ENCODE data around the gene DIABLO.
"Not testable (repeated sequence)": the region's sequence is repeated elsewhere in the genome, so short reads cannot be mapped to it uniquely, and the experiment has no call there.

The DIABLO gene

GRCh38 chr12:122189626-122190475, 36.0 kb downstream of the DIABLO start:
- DNase-seq (ENCODE audit: low spot score): no peak

DNA sequence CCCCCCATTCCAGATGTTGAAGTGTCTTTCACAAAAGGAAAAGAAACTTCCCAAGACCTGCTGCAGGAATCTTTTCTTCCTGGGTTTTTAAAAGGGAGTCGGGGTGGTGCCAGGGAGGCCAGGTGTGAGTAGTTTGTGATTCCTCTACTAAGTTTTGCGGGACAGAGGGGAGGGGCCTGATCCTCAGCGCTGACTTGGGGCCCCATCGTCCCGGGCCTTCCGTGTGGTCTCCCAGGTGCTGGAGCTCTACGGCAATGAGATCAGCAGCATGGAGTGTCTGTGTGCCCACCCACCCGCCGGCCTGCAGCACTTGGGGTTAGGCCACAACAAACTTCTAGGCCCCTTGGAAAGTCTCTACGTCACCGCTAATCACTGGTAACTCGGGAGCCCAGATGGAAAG, 38.4 kb downstream of the DIABLO start:
- DNase-seq (ENCODE audit: low spot score): no peak

DNA sequence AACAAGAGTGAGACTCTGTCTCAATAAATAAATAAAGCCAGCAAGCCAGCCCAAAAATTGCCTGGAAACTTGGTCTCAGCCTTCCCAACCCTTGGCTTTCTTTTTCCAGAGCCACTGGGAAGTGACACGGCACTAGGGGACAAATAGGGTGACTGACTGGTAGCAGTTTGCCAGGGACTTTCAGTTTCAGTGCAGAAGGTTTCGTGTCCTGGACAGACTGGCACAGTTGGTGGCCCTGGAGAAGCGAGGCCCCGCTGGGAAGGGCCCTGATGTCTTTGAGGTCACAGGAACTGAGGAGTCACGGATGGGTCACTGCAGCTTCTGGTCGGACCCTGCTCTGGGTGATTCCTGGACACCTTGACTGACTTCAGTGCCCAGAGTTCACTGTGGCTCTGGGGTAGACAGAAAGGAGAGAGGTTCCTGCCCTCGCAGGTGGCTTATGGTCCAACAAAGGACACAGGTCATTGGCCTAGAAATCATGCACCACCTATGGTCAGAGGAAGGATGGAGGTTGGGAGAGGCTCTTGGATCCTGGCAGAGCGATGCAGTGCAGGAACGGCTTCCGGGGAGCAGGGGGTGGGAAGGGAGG, 40.3 kb downstream of the DIABLO start:
- DNase-seq (ENCODE audit: low spot score): no peak

- DNase-seq (ENCODE audit: low spot score): no peak
Measured at GRCh38 chr12:122185079-122185478, 40.8 kb downstream of the DIABLO start.

DNA sequence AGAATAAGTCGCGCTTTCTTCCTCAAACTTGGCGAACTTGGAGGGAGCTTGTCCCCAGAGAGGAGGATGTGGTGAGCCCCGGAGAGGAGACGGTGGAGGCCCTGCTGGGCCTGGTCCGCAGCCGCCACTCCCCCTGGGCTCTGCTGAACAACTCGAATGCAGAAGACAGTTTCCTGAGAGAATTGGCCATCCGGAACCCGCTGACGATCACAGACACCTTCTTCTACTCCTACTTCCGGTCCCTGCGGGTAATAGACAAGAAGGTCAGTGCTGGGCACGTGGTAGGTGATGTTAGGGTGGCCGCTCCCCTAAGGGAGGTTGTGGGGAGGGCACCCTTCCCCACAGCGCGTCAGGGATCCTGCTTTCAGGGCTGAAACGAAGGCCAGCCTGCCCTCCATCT, 41.3 kb downstream of the DIABLO start:
- DNase-seq (ENCODE audit: low spot score): no peak

DNA sequence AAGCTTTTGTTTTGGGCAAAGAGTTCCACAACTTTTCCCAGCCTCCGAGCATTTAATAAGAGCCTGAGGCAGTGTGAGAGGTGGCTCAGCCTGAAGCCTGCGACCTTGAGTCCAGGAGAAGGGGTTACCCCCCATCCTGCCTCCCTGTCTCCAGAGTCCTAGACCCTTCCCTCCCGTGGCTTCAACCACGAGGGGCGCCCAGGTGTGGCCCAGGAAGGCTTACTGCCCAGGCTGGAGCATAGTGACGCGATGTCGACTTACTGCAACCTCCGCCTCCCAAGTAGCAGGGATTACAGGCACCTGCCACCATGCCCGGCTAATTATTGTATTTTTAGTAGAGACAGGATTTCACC, 42.3 kb downstream of the DIABLO start:
- DNase-seq (ENCODE audit: low spot score): no peak

DNA sequence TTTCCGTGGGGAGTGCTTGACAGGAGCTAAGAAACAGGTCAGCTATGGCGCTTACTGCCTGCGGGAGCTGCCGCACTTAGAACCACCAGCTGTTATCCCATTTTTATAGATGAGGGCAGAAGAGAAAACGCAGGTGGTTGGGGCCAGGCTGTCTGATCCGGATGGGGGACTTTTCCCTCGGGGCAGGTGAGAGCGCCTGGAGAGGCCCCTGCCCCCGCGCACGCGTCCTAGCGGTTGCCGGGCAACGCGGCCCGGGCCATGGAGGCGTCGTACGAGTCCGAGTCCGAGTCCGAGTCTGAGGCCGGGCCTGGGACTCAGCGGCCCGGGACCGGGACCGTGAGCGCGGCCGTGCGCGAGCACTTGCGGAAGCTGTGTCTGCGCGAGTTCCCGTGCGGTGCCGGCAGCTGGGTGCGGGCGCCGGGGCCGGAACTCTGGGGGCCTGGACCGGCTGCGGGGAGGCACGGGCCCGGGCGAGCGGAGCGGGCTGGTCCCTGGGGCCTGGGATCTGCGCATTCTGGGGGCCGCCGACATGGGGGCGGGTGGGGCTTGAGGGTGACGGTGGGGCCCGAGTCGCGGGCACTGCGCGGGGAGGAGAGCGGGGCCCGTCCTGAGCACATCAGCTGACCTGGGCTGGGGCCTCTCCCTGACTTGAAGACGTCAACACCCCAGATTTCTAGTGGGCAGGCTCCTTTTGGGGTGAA, 42.8 kb downstream of the DIABLO start, which contains the start of gene LRRC43:
TSS of gene LRRC43 (plus strand) at position 237 of the 701 bp plus-strand sequence. CDS start at position 259, 22 bp downstream.
- peak; percentile 17 for DNase-seq (ENCODE audit: low spot score)

DNA sequence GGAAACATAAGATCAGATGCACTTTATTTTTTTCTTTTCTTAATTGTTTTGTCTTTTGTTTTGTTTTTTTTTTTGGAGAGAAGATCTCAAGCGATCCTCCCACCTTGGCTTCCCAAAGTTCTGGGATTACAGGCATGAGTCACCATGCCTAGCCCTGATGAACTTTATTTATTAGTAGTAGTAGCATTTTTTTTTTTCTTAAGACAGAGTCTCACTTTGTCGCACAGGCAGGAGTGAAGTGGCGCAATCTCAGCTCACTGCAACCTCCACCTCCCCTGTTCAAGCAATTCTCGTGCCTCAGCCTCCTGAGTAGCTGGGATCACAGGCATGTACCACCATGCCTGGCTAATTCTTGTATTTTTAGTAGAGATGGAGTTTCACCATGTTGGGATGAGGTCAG, 49.4 kb downstream of the DIABLO start:
- DNase-seq (ENCODE audit: low spot score): not testable (repeated sequence)

DNA sequence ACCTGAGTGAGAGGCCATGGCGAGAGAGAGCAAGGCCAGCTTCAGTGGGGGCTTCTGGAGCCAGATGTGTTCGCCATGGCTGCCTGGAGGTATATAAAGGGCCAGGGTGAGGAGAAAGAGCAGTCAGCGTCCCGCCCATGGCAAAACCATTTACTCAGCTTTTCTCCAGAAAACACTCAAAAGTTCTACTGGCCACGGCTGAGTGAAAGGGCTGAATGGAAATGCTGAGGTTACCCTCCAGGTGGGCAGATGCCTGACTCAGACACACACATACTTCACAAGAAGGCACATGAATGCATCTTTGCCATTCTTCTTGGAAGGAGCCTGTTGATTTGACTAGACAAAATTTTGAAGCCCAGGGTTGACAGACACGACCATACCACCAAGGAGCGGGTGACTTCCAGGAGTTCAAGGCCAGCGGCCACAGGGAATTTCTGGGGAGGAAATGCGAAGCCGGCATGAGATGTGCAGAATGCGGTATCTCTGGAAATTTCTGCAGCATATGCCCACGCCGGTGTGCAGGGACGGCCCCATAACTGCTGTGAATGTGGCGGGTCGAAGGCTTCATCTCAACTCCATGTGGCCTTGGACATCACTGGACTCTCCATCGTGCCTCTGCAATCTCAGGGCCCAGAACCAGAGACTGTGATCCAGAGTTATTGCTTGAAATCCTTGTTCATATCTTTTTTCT, 51.6 kb downstream of the DIABLO start, which contains the start of gene IL31:
TSS of gene IL31 (minus strand) at position 67 of the 691 bp plus-strand sequence. CDS start at position 18, 49 bp downstream.
- no peak for DNase-seq (ENCODE audit: low spot score)

GRCh38 chr12:122172262-122172939, 53.5 kb downstream of the DIABLO start:
- DNase-seq (ENCODE audit: low spot score): no peak

- DNase-seq (ENCODE audit: low spot score): no peak
Measured at GRCh38 chr12:122171399-122171798, 54.5 kb downstream of the DIABLO start.

GRCh38 chr12:122168492-122168891, 57.4 kb downstream of the DIABLO start:
- DNase-seq (ENCODE audit: low spot score): no peak

DNA sequence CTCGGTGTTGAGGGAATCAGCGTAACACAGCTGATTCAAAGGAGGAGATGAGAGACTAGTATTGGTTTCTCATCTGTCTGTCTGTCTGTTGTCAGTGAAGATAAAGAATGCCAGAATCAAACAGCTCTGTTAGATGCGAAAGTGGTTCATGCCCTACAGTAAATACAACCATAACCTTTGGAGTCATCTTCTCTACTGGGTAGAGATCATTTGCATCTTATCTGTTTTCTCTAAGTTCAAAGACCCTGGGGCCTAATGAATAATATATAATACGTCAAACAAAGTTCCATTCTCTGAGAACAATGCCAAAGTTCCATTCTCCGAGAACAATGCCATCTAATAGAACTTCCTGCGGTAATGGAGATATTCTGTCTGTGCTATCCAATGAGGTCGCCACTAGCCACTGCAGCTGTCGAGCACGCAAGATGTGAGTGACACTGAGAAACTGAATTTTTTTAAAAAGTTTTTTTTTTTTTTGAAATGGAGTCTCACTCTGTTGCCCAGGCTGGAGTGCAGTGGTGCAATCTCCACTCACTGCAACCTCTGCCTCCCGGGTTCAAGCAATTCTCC, 58.4 kb downstream of the DIABLO start:
- DNase-seq (ENCODE audit: low spot score): peak; percentile 22

DNA sequence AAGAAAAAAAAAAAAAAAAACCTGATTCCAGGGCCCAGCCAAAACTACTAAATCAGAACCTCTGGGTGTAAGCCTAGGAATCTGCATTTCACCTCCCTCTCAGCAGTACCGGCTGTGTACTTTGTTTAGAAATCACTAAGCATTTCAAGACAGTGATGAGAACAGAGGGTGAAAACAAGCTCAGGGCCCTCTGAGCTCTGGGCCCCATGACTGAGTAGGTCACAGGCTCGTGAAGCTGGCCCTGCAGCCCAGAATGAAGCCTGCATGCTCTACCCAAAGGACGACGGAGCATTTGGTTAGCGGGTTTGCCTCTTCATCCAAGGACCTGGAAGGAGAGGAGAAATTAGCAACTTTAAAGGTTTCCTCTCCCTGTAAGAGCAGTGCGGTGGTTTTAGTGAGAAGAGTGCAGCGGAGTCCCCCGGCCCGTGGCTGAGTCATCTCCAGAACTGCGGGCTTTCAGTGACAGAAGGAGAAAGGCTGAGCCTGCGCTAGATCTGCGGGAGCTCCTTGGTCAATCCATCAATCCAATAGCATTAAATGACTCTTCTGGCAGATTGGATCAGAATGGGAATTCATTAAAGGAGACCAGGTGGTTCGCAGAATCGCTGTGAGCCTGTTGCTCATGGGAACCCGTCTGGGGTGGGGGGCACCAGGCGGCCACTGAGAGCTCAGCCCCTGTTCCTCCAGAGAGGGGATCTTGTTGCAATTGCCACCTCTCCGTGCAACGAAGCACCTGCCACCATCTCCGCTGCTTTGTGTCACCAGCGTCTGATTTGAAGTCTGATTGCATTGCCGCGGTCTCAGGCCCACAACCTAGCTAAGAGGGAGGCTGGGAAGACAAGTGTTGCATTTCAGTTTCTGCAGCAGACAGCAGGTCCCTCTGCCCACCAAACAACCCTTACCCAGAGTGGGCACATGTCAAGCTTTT, 59.2 kb downstream of the DIABLO start:
- DNase-seq (ENCODE audit: low spot score): no peak

DNA sequence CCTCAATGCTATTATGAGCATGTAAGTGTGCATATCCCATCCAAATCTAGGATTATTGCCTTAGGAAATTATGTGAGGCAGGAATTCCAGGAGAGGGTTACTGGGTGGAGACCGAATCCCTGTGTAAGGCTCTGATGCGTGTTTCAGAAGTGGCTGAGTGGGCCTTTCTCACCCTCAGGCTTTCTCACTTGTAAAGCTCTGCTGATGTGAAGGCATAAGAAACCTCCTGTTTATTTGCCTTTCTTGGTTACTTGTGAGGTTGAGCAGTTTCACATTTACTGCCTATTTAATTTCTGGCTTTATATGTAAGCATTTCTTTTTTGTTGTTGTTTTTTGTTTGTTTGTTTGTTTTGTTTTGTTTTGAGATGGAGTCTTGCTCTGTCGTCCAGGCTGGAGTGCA, 62.9 kb downstream of the DIABLO start:
- no peak for DNase-seq (ENCODE audit: low spot score)

- DNase-seq (ENCODE audit: low spot score): no peak
Measured at GRCh38 chr12:122161682-122162081, 64.2 kb downstream of the DIABLO start.

GRCh38 chr12:122160761-122161160, 65.1 kb downstream of the DIABLO start:
- DNase-seq (ENCODE audit: low spot score): no peak

DNA sequence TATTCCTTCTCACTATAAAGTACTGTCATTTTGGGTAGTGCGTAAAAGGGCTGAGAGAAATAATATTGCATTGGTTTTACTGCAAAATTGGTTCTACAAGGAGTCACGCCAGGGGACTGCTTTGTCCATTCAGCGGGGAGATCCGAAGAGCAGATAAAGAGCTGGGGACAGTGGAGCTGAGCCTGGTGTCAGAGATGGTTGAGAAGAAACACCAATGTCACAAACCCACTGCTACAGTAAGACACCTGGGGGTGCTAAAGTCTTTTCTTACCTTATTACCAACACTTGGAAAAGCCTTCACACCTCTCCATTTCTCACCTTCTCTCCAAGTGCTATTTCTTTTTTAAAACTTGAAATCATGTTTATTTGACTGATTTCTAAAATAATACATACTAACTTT, 66.0 kb downstream of the DIABLO start:
- DNase-seq (ENCODE audit: low spot score): no peak

GRCh38 chr12:122158700-122159285, 67.1 kb downstream of the DIABLO start:
- no peak for DNase-seq (ENCODE audit: low spot score)

Data from kidney capillary endothelial cell (primary cell).